ENCODE measurements around the gene SLC31A1. TPM values are rescaled to one million over a fixed set of nuclear protein-coding genes. Genes with fewer than 3 reads are reported as not detected.
A peak's percentile ranks its signal among the peaks of the same experiment; 100 is the strongest.

SLC31A1 gene
- total and polyA plus RNA-seq, 2 of the 13 experiments (the other 11 are each of a cell fraction or from before 2014, with no cell fraction given) = 62.9 to 70.0 TPM

DNA sequence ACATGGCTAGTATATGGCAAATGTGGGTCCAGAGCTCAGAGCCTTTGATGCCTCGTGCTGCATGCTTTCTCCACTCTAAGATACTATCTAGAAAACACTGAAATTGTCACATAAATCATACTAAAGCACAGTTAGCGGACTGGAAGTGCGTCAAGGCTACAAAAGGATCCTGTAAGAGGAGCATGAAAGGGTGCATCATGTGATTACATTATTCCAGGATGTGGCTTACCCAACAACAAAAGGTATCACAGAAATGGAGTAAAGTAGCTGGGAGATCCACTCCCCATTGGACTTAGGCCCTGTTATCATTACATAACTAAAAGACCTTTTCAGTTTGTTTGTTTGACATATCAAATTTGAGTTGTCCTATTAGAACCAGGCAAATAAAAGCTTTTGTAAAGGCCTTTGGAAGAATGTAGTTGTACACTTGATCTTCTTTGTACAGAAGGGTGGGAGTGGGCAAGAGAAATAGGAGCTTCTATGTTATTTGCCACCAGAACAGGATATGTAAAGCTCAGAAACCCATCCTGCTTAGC lies 6.9 kb downstream of the SLC31A1 start (continued):
- TF ChIP-seq, protein P1, sequence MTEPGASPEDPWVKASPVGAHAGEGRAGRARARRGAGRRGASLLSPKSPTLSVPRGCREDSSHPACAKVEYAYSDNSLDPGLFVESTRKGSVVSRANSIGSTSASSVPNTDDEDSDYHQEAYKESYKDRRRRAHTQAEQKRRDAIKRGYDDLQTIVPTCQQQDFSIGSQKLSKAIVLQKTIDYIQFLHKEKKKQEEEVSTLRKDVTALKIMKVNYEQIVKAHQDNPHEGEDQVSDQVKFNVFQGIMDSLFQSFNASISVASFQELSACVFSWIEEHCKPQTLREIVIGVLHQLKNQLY (CRISPR knock-in tag; IDR thresholded peaks at IDR 0.05) = 0 out of 2 replicates have a peak, but pooled peaks have one; percentile 30
- TF ChIP-seq, protein P2, sequence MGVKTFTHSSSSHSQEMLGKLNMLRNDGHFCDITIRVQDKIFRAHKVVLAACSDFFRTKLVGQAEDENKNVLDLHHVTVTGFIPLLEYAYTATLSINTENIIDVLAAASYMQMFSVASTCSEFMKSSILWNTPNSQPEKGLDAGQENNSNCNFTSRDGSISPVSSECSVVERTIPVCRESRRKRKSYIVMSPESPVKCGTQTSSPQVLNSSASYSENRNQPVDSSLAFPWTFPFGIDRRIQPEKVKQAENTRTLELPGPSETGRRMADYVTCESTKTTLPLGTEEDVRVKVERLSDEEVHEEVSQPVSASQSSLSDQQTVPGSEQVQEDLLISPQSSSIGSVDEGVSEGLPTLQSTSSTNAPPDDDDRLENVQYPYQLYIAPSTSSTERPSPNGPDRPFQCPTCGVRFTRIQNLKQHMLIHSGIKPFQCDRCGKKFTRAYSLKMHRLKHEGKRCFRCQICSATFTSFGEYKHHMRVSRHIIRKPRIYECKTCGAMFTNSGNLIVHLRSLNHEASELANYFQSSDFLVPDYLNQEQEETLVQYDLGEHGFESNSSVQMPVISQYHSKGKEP (CRISPR knock-in tag; IDR thresholded peaks at IDR 0.05) = no peak
- no peak for TF ChIP-seq ZNF549 (CRISPR knock-in tag; IDR thresholded peaks at IDR 0.05)
- no peak for TF ChIP-seq PHB2 (IDR thresholded peaks at IDR 0.05; ENCODE audit: partially characterized antibody)
- 0 out of 2 replicates have a peak, but pooled peaks have one; percentile 31 for TF ChIP-seq ZNF317 (CRISPR knock-in tag; IDR thresholded peaks at IDR 0.05)
- TF ChIP-seq ZNF773 (CRISPR knock-in tag; IDR thresholded peaks at IDR 0.05; ENCODE audit: borderline replicate concordance) = no peak
- no peak for TF ChIP-seq TP53 (CRISPR knock-in tag; conservative IDR thresholded peaks at IDR 0.05)
- TF ChIP-seq, protein P3, sequence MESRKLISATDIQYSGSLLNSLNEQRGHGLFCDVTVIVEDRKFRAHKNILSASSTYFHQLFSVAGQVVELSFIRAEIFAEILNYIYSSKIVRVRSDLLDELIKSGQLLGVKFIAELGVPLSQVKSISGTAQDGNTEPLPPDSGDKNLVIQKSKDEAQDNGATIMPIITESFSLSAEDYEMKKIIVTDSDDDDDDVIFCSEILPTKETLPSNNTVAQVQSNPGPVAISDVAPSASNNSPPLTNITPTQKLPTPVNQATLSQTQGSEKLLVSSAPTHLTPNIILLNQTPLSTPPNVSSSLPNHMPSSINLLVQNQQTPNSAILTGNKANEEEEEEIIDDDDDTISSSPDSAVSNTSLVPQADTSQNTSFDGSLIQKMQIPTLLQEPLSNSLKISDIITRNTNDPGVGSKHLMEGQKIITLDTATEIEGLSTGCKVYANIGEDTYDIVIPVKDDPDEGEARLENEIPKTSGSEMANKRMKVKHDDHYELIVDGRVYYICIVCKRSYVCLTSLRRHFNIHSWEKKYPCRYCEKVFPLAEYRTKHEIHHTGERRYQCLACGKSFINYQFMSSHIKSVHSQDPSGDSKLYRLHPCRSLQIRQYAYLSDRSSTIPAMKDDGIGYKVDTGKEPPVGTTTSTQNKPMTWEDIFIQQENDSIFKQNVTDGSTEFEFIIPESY (CRISPR knock-in tag; IDR thresholded peaks at IDR 0.05) = peak; percentile 99
- TF ChIP-seq, protein P4, sequence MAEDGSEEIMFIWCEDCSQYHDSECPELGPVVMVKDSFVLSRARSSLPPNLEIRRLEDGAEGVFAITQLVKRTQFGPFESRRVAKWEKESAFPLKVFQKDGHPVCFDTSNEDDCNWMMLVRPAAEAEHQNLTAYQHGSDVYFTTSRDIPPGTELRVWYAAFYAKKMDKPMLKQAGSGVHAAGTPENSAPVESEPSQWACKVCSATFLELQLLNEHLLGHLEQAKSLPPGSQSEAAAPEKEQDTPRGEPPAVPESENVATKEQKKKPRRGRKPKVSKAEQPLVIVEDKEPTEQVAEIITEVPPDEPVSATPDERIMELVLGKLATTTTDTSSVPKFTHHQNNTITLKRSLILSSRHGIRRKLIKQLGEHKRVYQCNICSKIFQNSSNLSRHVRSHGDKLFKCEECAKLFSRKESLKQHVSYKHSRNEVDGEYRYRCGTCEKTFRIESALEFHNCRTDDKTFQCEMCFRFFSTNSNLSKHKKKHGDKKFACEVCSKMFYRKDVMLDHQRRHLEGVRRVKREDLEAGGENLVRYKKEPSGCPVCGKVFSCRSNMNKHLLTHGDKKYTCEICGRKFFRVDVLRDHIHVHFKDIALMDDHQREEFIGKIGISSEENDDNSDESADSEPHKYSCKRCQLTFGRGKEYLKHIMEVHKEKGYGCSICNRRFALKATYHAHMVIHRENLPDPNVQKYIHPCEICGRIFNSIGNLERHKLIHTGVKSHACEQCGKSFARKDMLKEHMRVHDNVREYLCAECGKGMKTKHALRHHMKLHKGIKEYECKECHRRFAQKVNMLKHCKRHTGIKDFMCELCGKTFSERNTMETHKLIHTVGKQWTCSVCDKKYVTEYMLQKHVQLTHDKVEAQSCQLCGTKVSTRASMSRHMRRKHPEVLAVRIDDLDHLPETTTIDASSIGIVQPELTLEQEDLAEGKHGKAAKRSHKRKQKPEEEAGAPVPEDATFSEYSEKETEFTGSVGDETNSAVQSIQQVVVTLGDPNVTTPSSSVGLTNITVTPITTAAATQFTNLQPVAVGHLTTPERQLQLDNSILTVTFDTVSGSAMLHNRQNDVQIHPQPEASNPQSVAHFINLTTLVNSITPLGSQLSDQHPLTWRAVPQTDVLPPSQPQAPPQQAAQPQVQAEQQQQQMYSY (CRISPR knock-in tag; IDR thresholded peaks at IDR 0.05) = no peak
- TF ChIP-seq, protein P5, sequence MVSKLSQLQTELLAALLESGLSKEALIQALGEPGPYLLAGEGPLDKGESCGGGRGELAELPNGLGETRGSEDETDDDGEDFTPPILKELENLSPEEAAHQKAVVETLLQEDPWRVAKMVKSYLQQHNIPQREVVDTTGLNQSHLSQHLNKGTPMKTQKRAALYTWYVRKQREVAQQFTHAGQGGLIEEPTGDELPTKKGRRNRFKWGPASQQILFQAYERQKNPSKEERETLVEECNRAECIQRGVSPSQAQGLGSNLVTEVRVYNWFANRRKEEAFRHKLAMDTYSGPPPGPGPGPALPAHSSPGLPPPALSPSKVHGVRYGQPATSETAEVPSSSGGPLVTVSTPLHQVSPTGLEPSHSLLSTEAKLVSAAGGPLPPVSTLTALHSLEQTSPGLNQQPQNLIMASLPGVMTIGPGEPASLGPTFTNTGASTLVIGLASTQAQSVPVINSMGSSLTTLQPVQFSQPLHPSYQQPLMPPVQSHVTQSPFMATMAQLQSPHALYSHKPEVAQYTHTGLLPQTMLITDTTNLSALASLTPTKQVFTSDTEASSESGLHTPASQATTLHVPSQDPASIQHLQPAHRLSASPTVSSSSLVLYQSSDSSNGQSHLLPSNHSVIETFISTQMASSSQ (IDR thresholded peaks at IDR 0.05; ENCODE audit: low read depth) = no peak; the same call in 1 of the 2 replicates
- TF ChIP-seq, protein P5 (CRISPR knock-in tag; IDR thresholded peaks at IDR 0.05; ENCODE audit: borderline replicate concordance) = 0 out of 2 replicates have a peak, but pooled peaks have one; percentile 25
- TF ChIP-seq ZNF720 (CRISPR knock-in tag; IDR thresholded peaks at IDR 0.05) = no peak
- no peak for TF ChIP-seq REXO4 (CRISPR knock-in tag; IDR thresholded peaks at IDR 0.05; ENCODE audit: borderline replicate concordance)
- peak; percentile 85 for TF ChIP-seq HNF4A (CRISPR knock-in tag; IDR thresholded peaks at IDR 0.05)
- TF ChIP-seq SOX13 (IDR thresholded peaks at IDR 0.05) = no peak; the same call in 1 of the 2 replicates
- TF ChIP-seq SOX13 (CRISPR knock-in tag; conservative IDR thresholded peaks at IDR 0.05 in 1 of 2, IDR thresholded peaks at IDR 0.05 in 1 of 2) = peak in 1 of 2 experiments; percentile 93; a peak in 2 of 4 replicates

Data from HepG2 (cell line).